ACHN (cell line): ENCODE measurements around the gene GMDS.

ENCODE experiments used
- DNase-seq: peaks from one replicate; pipeline ENCODE4 v3.0.0-alpha.2; 2015
- in situ Hi-C: cut with HindIII; loops from 2 replicates; pipeline ENCODE4 v1.10.0; 2017; ENCODE audit warnings: low sequenced_read_pairs, low pct_ligation_motif_present, low pct_unique_long_range_greater_than_20kb

The GMDS gene

DNA sequence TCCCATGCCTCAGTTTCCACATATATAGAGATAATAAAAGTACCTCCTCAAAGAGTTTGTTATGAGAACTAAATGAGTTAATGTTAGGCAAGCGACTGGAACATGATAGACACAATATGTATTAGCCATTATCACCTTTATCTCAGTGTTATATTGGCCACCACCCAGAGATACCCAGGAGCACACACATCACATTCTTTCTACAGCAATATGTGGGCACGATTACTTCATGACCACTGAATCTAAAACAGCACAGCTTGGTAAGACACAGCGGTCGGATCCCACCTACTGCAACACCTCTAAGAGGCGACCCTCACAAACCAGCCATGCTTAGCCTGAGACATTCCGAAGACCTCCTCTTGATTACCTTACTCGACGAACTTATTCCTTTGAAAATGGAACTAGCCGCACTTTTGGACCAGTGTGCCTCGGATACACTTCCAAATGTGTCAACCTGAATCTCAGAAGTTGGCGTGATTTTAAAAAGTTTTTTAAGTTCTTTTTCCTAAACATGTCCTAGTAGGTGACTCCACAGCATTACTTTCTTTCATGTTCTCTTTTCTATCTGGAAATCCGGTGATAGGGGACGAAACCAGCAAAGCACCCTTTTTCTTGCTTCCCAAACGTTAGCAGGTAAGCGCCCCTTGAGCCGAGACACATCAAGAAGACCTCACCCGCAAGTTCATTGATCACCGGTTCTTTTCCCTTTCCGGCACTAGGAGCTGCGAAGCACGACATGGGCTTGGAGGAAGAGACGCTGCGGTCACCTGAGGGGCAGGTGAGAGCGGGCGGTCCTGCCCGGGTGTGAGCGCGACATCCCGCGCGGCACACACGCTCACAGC, 923 bp downstream of the GMDS start:
- in situ Hi-C loops: no loop called here
- DNase-seq: peak; percentile 7

DNA sequence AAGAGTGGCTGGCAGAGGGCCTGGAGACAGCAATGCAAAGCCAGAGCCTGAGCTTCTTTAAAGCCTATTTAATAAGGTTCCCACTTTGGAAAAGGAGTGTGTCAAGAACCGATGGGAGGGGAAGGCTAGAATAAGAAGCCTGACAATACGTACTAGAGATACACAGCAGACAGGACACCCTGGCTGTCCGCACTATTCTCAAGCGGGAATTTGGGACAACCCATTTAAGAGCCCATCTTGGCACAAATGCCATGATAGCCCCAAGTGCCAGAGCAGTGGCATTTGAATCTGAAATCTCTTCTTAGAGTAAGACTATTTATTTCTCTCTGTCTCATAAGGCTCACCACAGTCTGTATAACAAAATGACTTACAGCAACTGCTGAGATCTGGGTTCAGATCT, 3.1 kb downstream of the GMDS start:
- in situ Hi-C loops: no loop called here

DNA sequence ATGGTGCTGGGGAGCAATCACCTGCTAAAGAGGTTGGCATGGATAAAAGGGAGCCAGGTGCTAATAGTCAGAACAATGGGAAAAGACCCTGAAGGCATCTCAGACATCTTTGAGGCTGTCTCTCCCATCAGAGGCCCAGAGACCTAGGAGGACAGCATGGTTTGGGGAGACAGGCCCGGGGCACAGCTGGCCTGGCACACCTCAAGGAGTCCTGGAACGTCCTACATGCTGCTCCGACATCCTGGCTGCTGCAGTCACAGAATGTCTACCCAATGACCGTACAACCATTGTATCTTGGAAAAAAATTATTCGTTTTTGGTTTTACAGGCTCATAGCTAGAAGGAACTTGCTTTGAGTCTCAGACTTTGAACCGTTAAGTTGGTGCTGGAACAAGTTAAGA, 4.4 kb downstream of the GMDS start:
- DNase-seq: no peak
- in situ Hi-C loops: no loop called here

More for the DNA sequence above, 3.1 kb downstream of the GMDS start:
- no peak for DNase-seq

DNA sequence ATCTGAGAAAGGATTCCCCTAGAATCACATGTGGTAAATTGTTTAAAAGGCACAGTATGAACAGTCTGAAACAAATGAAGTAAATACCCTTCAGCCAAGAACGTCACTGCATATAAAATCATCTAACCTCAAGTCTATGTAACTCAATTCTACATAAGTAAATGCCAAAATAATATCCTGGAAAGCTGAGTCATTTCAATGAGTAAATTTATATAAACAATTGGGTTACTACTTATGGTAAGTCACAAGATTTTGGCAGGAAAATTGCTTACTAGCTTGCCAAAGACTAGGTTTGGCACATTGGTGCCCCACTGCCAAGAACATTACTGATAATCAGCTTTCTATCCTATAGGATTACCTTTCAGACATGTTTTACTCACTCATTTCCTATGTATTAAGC, 8.4 kb downstream of the GMDS start:
- in situ Hi-C loops: no loop called here
- no peak for DNase-seq

DNA sequence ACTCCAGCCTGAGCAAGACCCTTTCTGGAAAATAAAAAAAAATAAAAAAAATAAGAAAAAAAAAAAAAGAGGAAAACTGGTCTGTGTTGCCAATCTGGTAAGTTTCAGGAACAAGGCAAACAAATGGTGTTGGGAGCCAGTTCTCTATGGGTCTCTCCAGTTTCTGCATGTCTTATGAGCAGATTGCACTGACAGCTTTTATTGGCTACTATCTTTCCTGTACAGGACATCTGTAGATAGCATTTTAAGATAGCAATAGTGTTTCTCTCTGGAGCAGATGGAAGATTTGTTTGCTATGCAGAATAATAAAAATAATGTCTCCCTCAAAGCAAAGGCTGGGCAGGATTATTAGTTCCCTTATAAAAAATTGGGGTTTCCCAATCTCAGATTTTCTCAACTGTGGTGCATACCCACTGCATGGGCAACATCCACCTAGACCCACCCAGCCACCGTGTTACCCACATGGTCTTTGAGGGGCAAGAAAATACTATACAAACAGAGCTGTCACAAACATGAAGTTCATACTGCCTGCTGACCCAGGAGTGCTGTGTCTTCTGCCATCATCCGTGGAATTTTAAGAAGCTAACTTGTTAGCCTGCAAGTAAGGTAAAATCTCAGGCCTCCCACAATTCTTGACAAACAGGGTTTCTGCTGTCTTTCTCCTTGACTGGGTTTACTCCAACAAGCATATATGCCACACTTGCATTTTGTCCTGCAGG, 9.5 kb downstream of the GMDS start:
- in situ Hi-C loops: no loop called here
- DNase-seq: no peak

DNA sequence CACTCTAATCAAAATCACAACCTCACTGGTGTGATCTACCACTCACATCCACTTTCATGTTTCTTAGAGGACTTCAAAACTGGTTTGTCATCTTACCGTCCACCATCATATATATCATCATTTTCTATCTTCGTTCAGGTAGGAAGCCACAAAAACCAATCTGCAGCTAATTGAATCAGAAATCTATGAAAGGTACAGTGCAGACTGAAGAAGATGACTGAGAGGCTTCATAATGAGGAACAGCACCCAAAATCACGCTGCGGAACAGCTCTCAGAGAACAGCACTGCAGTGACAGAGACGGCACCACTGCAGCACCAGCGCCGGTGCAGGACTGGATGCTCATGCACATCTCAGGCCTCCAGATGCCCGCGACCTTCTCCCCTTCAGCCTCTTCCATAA, 13.0 kb downstream of the GMDS start:
- in situ Hi-C loops: no loop called here
- DNase-seq: no peak

DNA sequence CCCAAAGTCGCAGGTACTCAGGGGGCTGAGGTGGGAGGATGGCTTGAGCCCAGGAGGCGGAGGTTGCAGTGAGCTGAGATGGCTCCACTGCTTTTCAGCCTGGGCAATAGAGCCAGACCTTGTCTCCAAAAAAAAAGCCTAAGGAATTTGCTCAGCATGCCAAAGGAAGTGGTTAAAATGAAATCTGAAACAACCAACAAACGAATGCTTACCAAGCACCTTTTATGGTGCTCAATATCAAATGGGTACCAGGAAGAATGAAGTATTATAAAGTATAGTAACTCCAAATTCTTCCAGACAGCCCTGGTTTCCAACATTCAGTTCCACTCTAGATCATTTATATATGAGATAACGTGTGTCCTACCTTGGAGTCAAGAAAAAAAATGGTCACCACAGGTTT, 14.0 kb downstream of the GMDS start:
- DNase-seq: no peak
- in situ Hi-C loops: no loop called here

DNA sequence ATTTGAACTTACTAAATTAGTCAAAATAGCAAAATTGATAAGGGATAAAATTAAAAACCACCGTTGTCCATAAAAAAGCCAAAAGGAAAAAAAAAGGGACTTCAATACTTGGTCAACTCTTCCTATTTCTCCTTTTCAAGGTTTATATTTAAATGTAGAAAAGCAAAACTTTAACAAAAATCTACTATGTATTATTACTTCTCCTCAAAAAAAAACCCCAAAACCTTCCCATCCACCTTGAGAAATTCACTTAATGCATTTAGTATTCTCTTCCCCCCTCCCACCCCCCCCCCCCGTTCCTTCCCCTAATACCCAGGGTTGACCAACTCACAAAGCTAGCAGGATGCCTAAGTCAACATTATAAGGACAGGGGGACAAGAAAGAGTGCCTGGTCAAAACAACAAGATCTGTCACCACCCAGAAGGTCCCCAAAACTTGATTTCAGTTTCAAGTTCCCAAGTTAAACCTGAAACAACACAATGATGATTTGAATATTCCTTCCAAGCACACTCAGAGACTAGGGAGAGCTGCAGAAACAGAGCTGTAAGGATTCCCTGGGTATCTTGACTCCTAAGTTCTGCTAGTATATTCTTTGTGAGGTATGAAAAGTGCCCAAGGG, 14.6 kb downstream of the GMDS start:
- in situ Hi-C loops: no loop called here
- no peak for DNase-seq

DNA sequence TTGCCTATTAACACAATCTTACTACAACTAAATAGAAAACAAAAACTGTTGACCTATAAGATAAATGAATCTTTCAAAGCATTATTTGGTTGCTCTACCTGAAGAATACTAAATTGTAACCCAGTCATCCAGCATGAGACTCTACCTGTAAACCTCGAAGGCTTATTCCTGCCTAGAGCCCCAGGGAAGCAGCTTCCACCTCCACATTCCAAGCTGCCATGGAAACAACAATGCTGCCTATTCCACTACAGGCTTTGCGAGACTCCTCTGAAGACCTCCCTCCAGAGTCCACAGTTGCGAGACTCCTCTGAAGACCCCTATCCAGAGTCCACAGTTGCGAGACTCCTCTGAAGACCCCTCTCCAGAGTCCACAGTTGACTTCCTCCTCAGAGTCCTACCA, 15.7 kb downstream of the GMDS start:
- in situ Hi-C loops: no loop called here
- no peak for DNase-seq

DNA sequence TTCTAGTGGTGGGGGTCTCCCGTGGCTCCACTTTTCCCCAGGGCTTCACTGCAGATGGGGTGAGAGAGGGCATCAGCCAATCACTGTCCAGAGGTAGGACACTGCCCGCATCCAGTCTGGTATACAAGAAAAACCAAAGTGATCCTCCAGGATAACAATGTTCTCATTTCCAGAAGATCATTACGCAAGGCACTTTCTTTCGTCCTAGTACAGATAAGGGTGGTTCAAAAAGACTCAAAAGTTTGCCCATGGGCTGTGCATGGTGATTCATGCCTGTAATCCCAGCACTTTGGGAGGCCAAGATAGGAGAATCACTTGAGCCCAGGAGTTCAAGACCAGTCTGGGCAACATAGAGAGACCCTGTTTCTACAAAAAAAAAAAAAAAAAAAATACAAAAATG, 16.4 kb downstream of the GMDS start:
- DNase-seq: no peak
- in situ Hi-C loops: no loop called here

DNA sequence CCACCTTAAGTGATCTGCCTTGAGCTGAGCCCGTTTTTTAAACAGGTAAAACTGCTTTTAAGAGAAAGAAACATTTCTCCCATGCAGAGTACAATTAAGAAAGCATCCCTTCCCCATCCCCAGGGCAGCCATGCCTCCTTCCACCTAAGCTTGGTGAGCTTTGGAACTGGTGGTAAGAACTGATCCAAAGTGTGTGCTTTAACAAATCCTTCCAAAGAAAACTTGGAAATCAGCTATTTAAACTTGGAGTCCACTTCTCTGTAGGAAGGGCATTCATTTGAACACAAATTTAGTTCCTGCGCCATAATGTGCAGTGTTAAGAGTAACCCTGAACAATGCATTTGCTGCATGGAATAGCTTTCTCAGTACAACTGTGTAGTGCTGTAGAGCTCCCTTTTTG, 17.0 kb downstream of the GMDS start:
- no peak for DNase-seq
- in situ Hi-C loops: no loop called here

DNA sequence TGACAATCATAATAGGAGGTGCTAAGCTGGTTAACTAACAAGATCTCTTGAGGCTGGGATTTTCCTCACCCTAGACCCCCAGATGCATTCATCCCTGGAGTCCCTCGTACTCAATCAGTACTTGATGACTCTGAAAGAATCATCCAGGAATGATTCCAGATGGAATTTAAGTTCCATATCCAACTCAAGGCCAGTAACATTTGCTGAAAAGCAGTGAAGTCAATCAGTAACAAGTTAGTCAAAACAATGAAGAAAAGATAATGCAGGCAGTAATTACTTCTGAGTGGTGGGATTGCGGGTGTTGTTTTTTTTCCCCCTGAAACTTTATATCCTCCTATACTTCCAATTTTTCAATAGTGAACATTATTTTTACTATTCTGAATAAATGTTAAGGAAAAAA, 18.6 kb downstream of the GMDS start:
- DNase-seq: no peak
- in situ Hi-C loops: no loop called here

DNA sequence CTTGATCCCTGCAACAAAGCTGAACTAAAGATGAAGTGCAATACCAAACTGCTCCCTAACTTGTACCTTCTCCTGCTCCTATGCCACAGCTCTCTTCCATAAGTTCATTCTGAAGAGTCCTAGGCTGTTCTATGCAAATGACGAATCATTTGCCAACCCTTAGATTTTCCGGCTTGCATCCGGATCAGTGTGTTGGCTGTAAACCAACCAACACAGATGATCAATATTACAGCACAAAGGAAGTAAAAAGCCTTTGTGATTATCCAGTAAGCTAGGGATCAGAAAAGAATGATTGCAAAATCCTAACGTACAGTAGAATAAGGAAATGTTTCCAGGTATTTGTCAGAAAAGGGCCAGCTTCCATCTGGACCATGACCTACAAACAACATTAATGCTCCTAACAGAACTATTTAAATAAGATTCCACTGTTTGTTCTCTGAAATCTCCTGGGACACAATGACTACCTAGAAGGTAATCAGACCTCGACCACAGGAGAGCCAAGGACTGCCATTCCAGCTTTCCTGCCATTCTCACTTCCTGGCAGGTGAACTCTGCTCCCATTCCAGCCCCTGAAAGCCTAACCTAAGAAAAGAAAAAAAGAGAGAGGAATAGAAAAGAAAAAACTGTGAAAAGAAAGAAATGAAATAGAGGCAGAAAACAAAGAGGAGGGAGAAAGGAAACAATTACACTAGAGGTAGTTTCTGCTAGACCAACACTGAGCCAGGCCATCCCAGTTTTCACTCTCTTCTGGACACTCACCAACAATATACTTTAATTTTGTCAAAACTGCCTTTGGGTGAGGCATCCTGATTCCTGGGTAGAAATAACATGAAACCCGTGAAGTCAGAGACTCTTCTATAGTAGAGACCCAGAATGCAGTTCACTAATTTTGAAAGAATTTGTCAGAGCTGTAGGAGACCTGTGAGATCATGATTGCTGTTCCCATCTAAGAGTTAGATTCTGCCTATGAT, 19.7 kb downstream of the GMDS start:
- DNase-seq: no peak
- in situ Hi-C loops: no loop called here

DNA sequence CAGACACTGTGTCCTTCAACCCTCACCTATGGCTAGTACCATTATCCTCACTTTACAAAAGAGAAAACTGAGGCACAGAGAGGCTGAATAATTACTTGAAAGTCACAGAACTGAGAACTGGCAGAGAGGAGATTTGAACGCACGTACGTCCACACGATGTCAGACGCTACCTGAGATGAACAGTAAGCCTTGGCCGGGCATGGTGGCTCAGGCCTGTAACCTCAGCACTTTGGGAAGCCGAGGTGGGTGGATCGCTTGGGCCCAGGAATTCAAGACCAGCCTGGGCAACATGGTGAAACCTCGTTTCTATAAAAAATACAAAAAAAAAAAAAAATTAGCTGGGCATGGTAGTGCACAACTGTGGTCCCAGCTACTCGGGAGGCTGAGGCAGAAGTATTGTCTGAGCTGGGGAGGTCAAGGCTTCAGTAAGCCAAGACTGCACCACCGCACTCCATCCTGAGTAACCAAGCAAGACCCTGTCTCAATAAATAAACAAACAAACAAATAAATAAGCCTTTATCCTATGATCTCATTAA, 20.5 kb downstream of the GMDS start:
- DNase-seq: no peak
- in situ Hi-C loops: no loop called here

DNA sequence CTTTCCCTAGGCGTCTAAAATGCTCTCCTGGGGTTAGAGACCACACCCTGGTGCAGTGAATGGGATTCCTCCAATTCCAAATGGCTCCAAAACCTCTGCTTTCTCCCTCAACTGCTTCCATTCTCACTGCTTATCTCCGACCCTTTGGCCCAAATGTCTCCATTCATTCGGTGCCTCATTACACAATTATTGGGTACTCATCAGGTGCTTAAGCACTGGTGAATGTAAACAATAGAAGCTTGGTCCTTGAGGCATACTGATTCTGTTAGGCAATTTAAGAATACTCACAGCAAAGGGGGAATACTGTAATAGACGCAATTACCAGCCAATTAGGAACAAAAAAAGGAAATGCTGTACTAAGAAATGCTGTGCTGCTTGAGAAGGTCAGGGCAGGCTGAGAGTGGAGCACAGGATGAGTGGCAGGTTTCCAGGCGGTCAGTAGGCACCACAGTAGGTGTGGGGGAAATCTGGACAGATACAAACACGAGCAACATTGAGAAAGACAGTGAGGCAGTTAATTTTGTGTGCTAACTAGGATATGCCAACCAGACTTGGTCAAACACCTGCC, 23.0 kb downstream of the GMDS start:
- in situ Hi-C loops: no loop called here
- DNase-seq: no peak

DNA sequence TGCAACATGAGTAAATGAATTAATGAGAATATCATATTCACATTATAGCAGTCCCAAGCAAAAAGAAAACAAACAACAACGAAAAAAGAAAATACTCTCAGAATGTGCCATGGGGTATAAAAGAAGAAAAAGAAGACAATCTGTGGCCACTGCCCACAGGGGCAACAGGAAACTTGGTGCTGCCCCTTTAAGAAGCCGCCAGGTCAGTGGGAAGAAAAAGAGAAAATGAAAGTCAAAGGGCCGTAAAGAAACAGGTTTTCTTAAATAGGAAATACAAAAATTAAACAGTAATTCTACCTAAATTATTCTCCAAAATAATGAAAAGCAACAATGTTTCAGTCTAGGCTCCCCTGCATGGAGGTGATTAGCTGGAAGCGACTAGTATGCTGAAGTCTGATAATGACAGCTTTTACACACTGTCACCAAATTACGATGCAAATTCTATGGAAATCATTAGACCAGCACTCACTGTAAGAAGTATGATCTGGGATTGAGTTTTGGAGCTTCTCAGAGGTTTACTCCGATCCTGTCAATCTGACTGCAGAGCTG, 23.6 kb downstream of the GMDS start:
- in situ Hi-C loops: no loop called here
- DNase-seq: peak; percentile 43

DNA sequence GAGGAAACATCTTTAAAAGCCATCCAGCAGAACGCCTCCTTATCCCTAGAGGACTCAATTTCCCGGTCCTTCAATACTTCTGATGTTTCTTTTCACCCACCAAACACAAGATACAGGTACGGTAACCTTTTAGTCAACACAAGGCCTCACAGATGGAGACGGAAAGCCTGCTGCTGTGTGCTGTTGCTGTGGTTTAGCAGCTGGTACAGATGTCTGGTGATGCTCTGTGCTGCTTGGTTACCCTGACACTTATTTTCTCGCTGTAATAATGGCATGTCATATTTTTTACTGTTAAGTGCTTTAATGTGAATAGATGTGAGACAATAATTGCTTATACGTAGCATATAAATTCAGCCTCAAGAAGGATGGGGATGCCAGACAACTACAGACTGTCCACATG, 25.3 kb downstream of the GMDS start:
- in situ Hi-C loops: no loop called here
- no peak for DNase-seq

DNA sequence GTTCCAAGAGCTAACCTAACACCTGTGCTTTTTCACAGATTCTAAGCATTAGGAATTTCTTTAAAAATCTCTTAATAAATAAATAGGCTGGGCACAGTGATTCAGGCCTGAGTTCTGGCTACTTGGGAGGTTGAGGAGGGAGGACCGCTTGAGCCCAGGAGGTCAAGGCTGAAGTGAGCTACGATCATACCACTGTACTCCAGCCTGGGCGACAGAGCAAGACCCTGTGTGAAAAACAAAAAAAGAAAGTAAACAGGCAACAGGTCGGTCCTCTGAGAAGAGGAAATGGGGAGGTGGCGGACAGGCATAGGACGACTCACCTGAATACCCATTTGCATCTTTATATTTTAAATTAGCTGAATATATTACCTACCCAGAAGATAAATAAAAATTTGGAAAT, 26.5 kb downstream of the GMDS start:
- in situ Hi-C loops: no loop called here

More for the DNA sequence above, 26.5 kb downstream of the GMDS start:
- DNase-seq: no peak
